H9 (cell line): ENCODE measurements around the gene MESD. TPM values are rescaled to one million over a fixed set of nuclear protein-coding genes. Genes with fewer than 3 reads are reported as not detected.

Source experiments
- DNase-seq: peaks from one replicate; pipeline ENCODE4 v3.0.0-alpha.2; 2017
- H2AFZ ChIP-seq: one replicate; pipeline ENCODE4 v1.6.1; 2013; ENCODE audit warnings: mild to moderate bottlenecking, low read length, control low read depth, moderate library complexity
- H2AK5ac ChIP-seq: 2 replicates; pipeline ENCODE4 v1.6.1; 2013; ENCODE audit warnings: low read length, control low read depth, mixed read lengths; ENCODE audit not compliant: insufficient read length
- H2BK120ac ChIP-seq: one replicate; pipeline ENCODE4 v1.6.1; 2013; ENCODE audit warnings: low read depth, mild to moderate bottlenecking, low read length, control low read depth, inconsistent platforms; ENCODE audit not compliant: poor library complexity, severe bottlenecking
- H2BK12ac ChIP-seq: 2 replicates; pipeline ENCODE4 v1.6.1; 2013; ENCODE audit warnings: low read length, control low read depth, mixed read lengths, low read depth; ENCODE audit not compliant: insufficient read length
- H2BK15ac ChIP-seq: 2 replicates; pipeline ENCODE4 v1.6.1; 2013; ENCODE audit warnings: low read depth, low read length, control low read depth
- H2BK20ac ChIP-seq: one replicate; pipeline ENCODE4 v1.6.1; 2013; ENCODE audit warnings: low read depth, mild to moderate bottlenecking, low read length, control low read depth, inconsistent platforms; ENCODE audit not compliant: poor library complexity, severe bottlenecking
- H2BK5ac ChIP-seq: 2 replicates; pipeline ENCODE4 v1.6.1; 2013; ENCODE audit warnings: low read length, control low read depth, mixed read lengths; ENCODE audit not compliant: insufficient read length
- H3K14ac ChIP-seq: 2 replicates; pipeline ENCODE4 v1.6.1; 2013; ENCODE audit warnings: low read length, control low read depth; ENCODE audit not compliant: insufficient read depth
- H3K18ac ChIP-seq: 2 replicates; pipeline ENCODE4 v1.6.1; 2013; ENCODE audit warnings: low read depth, mild to moderate bottlenecking, mixed read lengths, low read length, control low read depth; ENCODE audit not compliant: insufficient read length
- H3K23ac ChIP-seq: 2 replicates; pipeline ENCODE4 v1.6.1; 2013; ENCODE audit warnings: low read length, control low read depth, mixed read lengths, low read depth; ENCODE audit not compliant: insufficient read length
- H3K23me2 ChIP-seq: 2 replicates; pipeline ENCODE4 v1.6.1; 2013; ENCODE audit warnings: low read depth, mild to moderate bottlenecking, mixed read lengths, low read length, control low read depth; ENCODE audit not compliant: insufficient read length, poor library complexity, severe bottlenecking
- H3K27ac ChIP-seq: 2 replicates; pipeline ENCODE4 v1.5.1; 2013; ENCODE audit warnings: low read length, control low read depth, mixed read lengths, low read depth; ENCODE audit not compliant: insufficient read length
- H3K27me3 ChIP-seq: 2 replicates; pipeline ENCODE4 v1.6.1; 2013; ENCODE audit warnings: low read length, control low read depth, inconsistent platforms; ENCODE audit not compliant: insufficient read depth
- H3K4ac ChIP-seq: 2 replicates; pipeline ENCODE4 v1.6.1; 2013; ENCODE audit warnings: low read depth, mild to moderate bottlenecking, control low read depth, inconsistent platforms, low read length, moderate library complexity
- H3K4me1 ChIP-seq: 2 replicates; pipeline ENCODE4 v1.6.1; 2013; ENCODE audit warnings: low read length, control low read depth, inconsistent platforms; ENCODE audit not compliant: insufficient read depth
- H3K4me2 ChIP-seq: 2 replicates; pipeline ENCODE4 v1.6.1; 2013; ENCODE audit warnings: low read length, control low read depth, mixed read lengths; ENCODE audit not compliant: insufficient read length, insufficient read depth
- H3K56ac ChIP-seq: 2 replicates; pipeline ENCODE4 v1.6.1; 2013; ENCODE audit warnings: low read depth, mild to moderate bottlenecking, mixed read lengths, low read length, control low read depth; ENCODE audit not compliant: insufficient read length
- H3K79me1 ChIP-seq: 2 replicates; pipeline ENCODE4 v1.6.1; 2013; ENCODE audit warnings: low read depth, mild to moderate bottlenecking, moderate library complexity, low read length, control low read depth, inconsistent platforms; ENCODE audit not compliant: insufficient read depth, poor library complexity, severe bottlenecking
- H3K79me2 ChIP-seq: 2 replicates; pipeline ENCODE4 v1.6.1; 2013; ENCODE audit warnings: low read length, control low read depth, inconsistent platforms; ENCODE audit not compliant: insufficient read depth
- H3K9ac ChIP-seq: 2 replicates; pipeline ENCODE4 v1.6.1; 2013; ENCODE audit warnings: low read length, control low read depth, mixed read lengths; ENCODE audit not compliant: insufficient read length; ENCODE audit errors: extremely low read depth
- H3K9me3 ChIP-seq: one replicate; pipeline ENCODE4 v1.6.1; 2013; ENCODE audit warnings: low read depth, low read length, inconsistent platforms; ENCODE audit not compliant: control insufficient read depth
- H3T11ph ChIP-seq: one replicate; pipeline ENCODE4 v1.6.1; 2013; ENCODE audit warnings: mild to moderate bottlenecking, low read length, control low read depth, inconsistent platforms
- H4K20me1 ChIP-seq: one replicate; pipeline ENCODE4 v1.6.1; 2013; ENCODE audit not compliant: control insufficient read depth, insufficient read length, insufficient read depth
- H4K5ac ChIP-seq: 2 replicates; pipeline ENCODE4 v1.6.1; 2013; ENCODE audit warnings: low read depth, mild to moderate bottlenecking, mixed read lengths, low read length, control low read depth; ENCODE audit not compliant: insufficient read length
- H4K8ac ChIP-seq: replicated peaks from 2 replicates; pipeline ENCODE4 v1.6.1; 2013; ENCODE audit warnings: low read length, control low read depth, mixed read lengths, low read depth; ENCODE audit not compliant: insufficient read length
- H4K91ac ChIP-seq: 2 replicates; pipeline ENCODE4 v1.6.1; 2013; ENCODE audit warnings: low read depth, mild to moderate bottlenecking, moderate library complexity, mixed read lengths, low read length, control low read depth; ENCODE audit not compliant: insufficient read length
- H3K27ac Mint-ChIP-seq, 3 experiments: 2 replicates in 2 of 3; 3 replicates in 1 of 3; pipeline ENCODE4 v1.8.0; 2020 to 2021; ENCODE audit warnings: mixed read lengths in 3 of 3, mild to moderate bottlenecking in 1 of 3, moderate library complexity in 1 of 3
- H3K27me3 Mint-ChIP-seq: 2 replicates; pipeline ENCODE4 v1.8.0; 2021; ENCODE audit warnings: low read depth, mild to moderate bottlenecking, moderate library complexity, mixed read lengths
- H3K36me3 Mint-ChIP-seq, 3 experiments: 2 replicates in 2 of 3; 3 replicates in 1 of 3; pipeline ENCODE4 v1.8.0; 2020 to 2021; ENCODE audit warnings: low read depth in 3 of 3, mixed read lengths in 3 of 3; ENCODE audit not compliant: insufficient read depth in 1 of 3
- H3K4me1 Mint-ChIP-seq, 2 experiments: 2 replicates each; pipeline ENCODE4 v1.8.0; 2020; ENCODE audit warnings: mixed read lengths in 2 of 2
- H3K4me3 Mint-ChIP-seq, 2 experiments: 2 replicates in 1 of 2; 3 replicates in 1 of 2; pipeline ENCODE4 v1.8.0; 2020 to 2021; ENCODE audit warnings: mild to moderate bottlenecking in 2 of 2, mixed read lengths in 2 of 2, moderate library complexity in 1 of 2
- H3K9me3 Mint-ChIP-seq, 2 experiments: 2 replicates in 1 of 2; 3 replicates in 1 of 2; pipeline ENCODE4 v1.8.0; 2020; ENCODE audit warnings: mild to moderate bottlenecking in 2 of 2, mixed read lengths in 2 of 2, moderate library complexity in 1 of 2
- WGBS: extraction: QIAGEN DNeasy Blood & Tissue Kit; methylation state at CpG from one replicate; pipeline ENCODE4 v1.1.7; 2013; ENCODE audit warnings: missing lambda C conversion rate, low lambda C conversion rate, mixed read lengths; ENCODE audit not compliant: insufficient read length; ENCODE audit errors: extremely low coverage; 5-methylcytosine and 5-hydroxymethylcytosine counted together
- total RNA-seq: library from RNA; stranded (reverse); gene quantifications from 2 replicates; pipeline ENCODE4 v1.2.1, GENCODE V29; 2021
- TF ChIP-seq, protein P1 (sequence below): fragments of 200-600 bp; sonication (generic); conservative IDR thresholded peaks from 3 replicates; pipeline ENCODE4 v1.8.0; 2021; ENCODE audit warnings: antibody characterized with exemption, mild to moderate bottlenecking

MESD gene
- total RNA-seq, 1 experiment from 2014 or later, result 29.1 TPM

GRCh38 chr15:80942266-80942665, 47.4 kb downstream of the MESD start:
- no peaks in the 10 kb centered on the region for H4K20me1 ChIP-seq
- no peak overlapping the region for H3K18ac ChIP-seq
- no peak overlapping the region for H3T11ph ChIP-seq
- H2BK15ac ChIP-seq, result no peak overlapping the region
- no peaks in the 10 kb centered on the region for H3K23me2 ChIP-seq
- no peak overlapping the region for H3K23ac ChIP-seq
- H4K8ac ChIP-seq, result no peak overlapping the region
- H3K79me1 ChIP-seq, result no peaks in the 10 kb centered on the region
- H3K27ac ChIP-seq, result no peak overlapping the region
- H3K9me3 ChIP-seq, result no peaks in the 10 kb centered on the region
- H3K56ac ChIP-seq, result no peak overlapping the region
- WGBS, result no CpG with 5 or more reads among the region's 7 CpGs
- Mint-ChIP-seq H3K27ac (0 out of 7 replicates have a peak overlapping the region, but pooled peaks of 1 of the 3 experiments have one; percentile 76), H3K4me3 (no peak overlapping the region), H3K9me3 (no peaks in the 10 kb centered on the region), H3K27me3 (no peaks in the 10 kb centered on the region), H3K4me1 (peaks cover under 1% of the 10 kb centered on the region in 2 experiments; a peak in 2 of 4 replicates), H3K36me3 (peaks cover 5 to 25% (median 22%) of the 10 kb centered on the region in 3 experiments; a peak in 6 of 7 replicates)
- no peaks in the 10 kb centered on the region for H3K79me2 ChIP-seq
- H3K4me2 ChIP-seq, result no peak overlapping the region
- no peak overlapping the region for H3K4ac ChIP-seq
- H2AK5ac ChIP-seq, result no peak overlapping the region
- no peak overlapping the region for H2BK20ac ChIP-seq
- H4K5ac ChIP-seq, result no peak overlapping the region
- H3K9ac ChIP-seq, result no peak overlapping the region
- H2BK12ac ChIP-seq, result no peak overlapping the region
- H2AFZ ChIP-seq, result no peak overlapping the region
- H2BK5ac ChIP-seq, result no peak overlapping the region
- TF ChIP-seq, protein P1, sequence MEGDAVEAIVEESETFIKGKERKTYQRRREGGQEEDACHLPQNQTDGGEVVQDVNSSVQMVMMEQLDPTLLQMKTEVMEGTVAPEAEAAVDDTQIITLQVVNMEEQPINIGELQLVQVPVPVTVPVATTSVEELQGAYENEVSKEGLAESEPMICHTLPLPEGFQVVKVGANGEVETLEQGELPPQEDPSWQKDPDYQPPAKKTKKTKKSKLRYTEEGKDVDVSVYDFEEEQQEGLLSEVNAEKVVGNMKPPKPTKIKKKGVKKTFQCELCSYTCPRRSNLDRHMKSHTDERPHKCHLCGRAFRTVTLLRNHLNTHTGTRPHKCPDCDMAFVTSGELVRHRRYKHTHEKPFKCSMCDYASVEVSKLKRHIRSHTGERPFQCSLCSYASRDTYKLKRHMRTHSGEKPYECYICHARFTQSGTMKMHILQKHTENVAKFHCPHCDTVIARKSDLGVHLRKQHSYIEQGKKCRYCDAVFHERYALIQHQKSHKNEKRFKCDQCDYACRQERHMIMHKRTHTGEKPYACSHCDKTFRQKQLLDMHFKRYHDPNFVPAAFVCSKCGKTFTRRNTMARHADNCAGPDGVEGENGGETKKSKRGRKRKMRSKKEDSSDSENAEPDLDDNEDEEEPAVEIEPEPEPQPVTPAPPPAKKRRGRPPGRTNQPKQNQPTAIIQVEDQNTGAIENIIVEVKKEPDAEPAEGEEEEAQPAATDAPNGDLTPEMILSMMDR, result no peak
- no peak for DNase-seq
- H2BK120ac ChIP-seq, result no peak overlapping the region
- H3K14ac ChIP-seq, result no peak overlapping the region
- H3K27me3 ChIP-seq, result no peaks in the 10 kb centered on the region
- no peaks in the 10 kb centered on the region for H3K4me1 ChIP-seq
- no peak overlapping the region for H4K91ac ChIP-seq
